K562 (cell line): Measurements from ENCODE around the gene PRMT3. TPM values are rescaled to one million over a fixed set of nuclear protein-coding genes. Genes with fewer than 3 reads are reported as not detected.

Experiments used
- ARID1B ChIP-seq: fragments of 450-650 bp; IDR thresholded peaks from 2 replicates; pipeline ENCODE4 v1.6.1; 2016; ENCODE audit warnings: antibody characterized with exemption, mild to moderate bottlenecking, inconsistent platforms
- BRD4 ChIP-seq: fragments of 200-600 bp; sonication (generic); IDR thresholded peaks from 2 replicates; pipeline ENCODE4 v1.6.1; 2017; ENCODE audit warnings: inconsistent platforms
- CBX3 ChIP-seq, 2 experiments: IDR thresholded peaks; 1 replicate in 1 of 2; 2 replicates in 1 of 2; pipeline ENCODE4 v1.6.1; 2012; ENCODE audit warnings: inconsistent platforms in 2 of 2, low read length in 2 of 2, borderline replicate concordance in 1 of 2, control low read depth in 1 of 2
- CXXC5 ChIP-seq: fragments of 250-450 bp; sonication (Bioruptor Pico); IDR thresholded peaks from 2 replicates; pipeline ENCODE4 v1.8.0; 2022; ENCODE audit warnings: inconsistent platforms, mild to moderate bottlenecking, moderate library complexity
- DPF2 ChIP-seq: fragments of 450-650 bp; IDR thresholded peaks from 2 replicates; pipeline ENCODE4 v1.6.1; 2016
- EP300 ChIP-seq: IDR thresholded peaks from 2 replicates; pipeline ENCODE4 v1.6.1; 2012; ENCODE audit warnings: low read length, improper control_type of control experiment
- FOXJ2 ChIP-seq: fragments of 200-800 bp; sonication (Bioruptor generic); IDR thresholded peaks from 2 replicates; pipeline ENCODE4 v1.6.1; 2016; ENCODE audit warnings: missing genetic modification characterization, missing compliant biosample characterization
- FOXK2 ChIP-seq, 2 experiments: fragments of 450-650 bp; IDR thresholded peaks in 1 of 2; conservative IDR thresholded peaks in 1 of 2; 2 replicates each; pipeline ENCODE4 v1.6.1; 2016; ENCODE audit warnings: low read depth in 2 of 2, mild to moderate bottlenecking in 1 of 2
- HDAC2 ChIP-seq: fragments of 450-650 bp; IDR thresholded peaks from 2 replicates; pipeline ENCODE4 v1.6.1; 2016; ENCODE audit warnings: mild to moderate bottlenecking
- HDGF ChIP-seq: fragments of 450-650 bp; IDR thresholded peaks from 2 replicates; pipeline ENCODE4 v1.6.1; 2016
- KDM1A ChIP-seq, 2 experiments: fragments of 450-650 bp; IDR thresholded peaks; 2 replicates each; pipeline ENCODE4 v1.6.1; 2016; ENCODE audit warnings: mild to moderate bottlenecking in 2 of 2
- KDM4B ChIP-seq, 2 experiments: fragments of 450-650 bp in 1 of 2; sonication (generic) in 1 of 2; IDR thresholded peaks; 2 replicates each; pipeline ENCODE4 v1.6.1; 2016 to 2017; ENCODE audit warnings: borderline replicate concordance in 2 of 2, antibody characterized with exemption in 1 of 2, low read depth in 1 of 2, mild to moderate bottlenecking in 1 of 2
- LEF1 ChIP-seq: fragments of 450-650 bp; IDR thresholded peaks from 2 replicates; pipeline ENCODE4 v1.6.1; 2016; ENCODE audit warnings: mild to moderate bottlenecking
- MAFG ChIP-seq: fragments of 450-650 bp; conservative IDR thresholded peaks from 2 replicates; pipeline ENCODE4 v1.6.1; 2016; ENCODE audit warnings: missing genetic modification characterization, missing compliant biosample characterization
- NR2C1 ChIP-seq, 2 experiments: fragments of 450-650 bp; IDR thresholded peaks; 2 replicates each; pipeline ENCODE4 v1.6.1; 2017; ENCODE audit warnings: mild to moderate bottlenecking in 2 of 2, antibody characterized with exemption in 1 of 2, inconsistent platforms in 1 of 2, missing compliant biosample characterization in 1 of 2, missing genetic modification characterization in 1 of 2
- PCBP1 ChIP-seq: fragments of 200-400 bp; formaldehyde crosslinking; IDR thresholded peaks from 2 replicates; pipeline ENCODE4 v1.6.1; 2018; ENCODE audit warnings: mild to moderate bottlenecking, low read depth, low read length; ENCODE audit not compliant: poor library complexity, severe bottlenecking
- RCOR1 ChIP-seq, 2 experiments: IDR thresholded peaks; 2 replicates each; pipeline ENCODE4 v1.6.1; 2012; ENCODE audit warnings: low read depth in 2 of 2, low read length in 2 of 2, borderline replicate concordance in 1 of 2, improper control_type of control experiment in 1 of 2
- TRIM24 ChIP-seq, 2 experiments: fragments of 450-650 bp; IDR thresholded peaks; 2 replicates each; pipeline ENCODE4 v1.6.1; 2016
- ZC3H4 ChIP-seq: sonication (generic); formaldehyde crosslinking; IDR thresholded peaks from 2 replicates; pipeline ENCODE4 v1.9.0; 2021; ENCODE audit warnings: missing genetic modification reagents, borderline replicate concordance
- ZNF263 ChIP-seq: sonication (generic); formaldehyde crosslinking; IDR thresholded peaks from 2 replicates; pipeline ENCODE4 v1.8.0; 2022; ENCODE audit warnings: mild to moderate bottlenecking, missing genetic modification reagents, borderline replicate concordance
- polyA plus RNA-seq, 8 experiments: library from polyadenylated mRNA; depleted of rRNA in 4 of 8; stranded (reverse) in 5 of 8; unstranded in 3 of 8; fragments of >200 nt; fragmentation: Nextera tagmentation in 2 of 8; fragmentation: Illumina TruSeq in 1 of 8; extraction: Ambion mirVana in 2 of 8; extraction: Trizol in 1 of 8; gene quantifications; 2 replicates each; pipeline versions ENCODE4 v1.2.1 to v1.2.3, GENCODE V29; 2011 to 2014; ENCODE audit warnings: inconsistent platforms in 1 of 8, missing spikeins in 1 of 8
- total RNA-seq, 7 experiments: library from RNA; depleted of rRNA in 6 of 7; stranded (reverse); fragments of >200 nt in 6 of 7; fragmentation: Illumina TruSeq in 2 of 7; extraction: Trizol in 2 of 7; gene quantifications; 2 replicates each; pipeline versions ENCODE4 v1.2.1 to v1.2.3, GENCODE V29; 2011 to 2021; ENCODE audit warnings: low replicate concordance in 1 of 7
- TF ChIP-seq, protein P1 (sequence below): fragments of 200-800 bp; sonication (Bioruptor generic); IDR thresholded peaks from 2 replicates; pipeline ENCODE4 v1.6.1; 2017; ENCODE audit warnings: missing genetic modification characterization, missing compliant biosample characterization
- TF ChIP-seq, protein P2 (sequence below), 2 experiments: fragments of 450-650 bp; IDR thresholded peaks; 2 replicates each; pipeline ENCODE4 v1.6.1; 2016
- TF ChIP-seq, protein P3 (sequence below): fragments of 250-450 bp; sonication (Bioruptor Pico); IDR thresholded peaks from 2 replicates; pipeline ENCODE4 v1.5.0; 2020; ENCODE audit warnings: mild to moderate bottlenecking, borderline replicate concordance
- TF ChIP-seq, protein P4 (sequence below): sonication (generic); formaldehyde crosslinking; IDR thresholded peaks from 2 replicates; pipeline ENCODE4 v1.9.0; 2022; ENCODE audit warnings: mild to moderate bottlenecking, missing genetic modification reagents

PRMT3 gene
- total and polyA plus RNA-seq, 9 of the 15 experiments (the other 6 are each of a cell fraction or from before 2014, with no cell fraction given): 24.0 to 62.1 (median 44.7) TPM

DNA sequence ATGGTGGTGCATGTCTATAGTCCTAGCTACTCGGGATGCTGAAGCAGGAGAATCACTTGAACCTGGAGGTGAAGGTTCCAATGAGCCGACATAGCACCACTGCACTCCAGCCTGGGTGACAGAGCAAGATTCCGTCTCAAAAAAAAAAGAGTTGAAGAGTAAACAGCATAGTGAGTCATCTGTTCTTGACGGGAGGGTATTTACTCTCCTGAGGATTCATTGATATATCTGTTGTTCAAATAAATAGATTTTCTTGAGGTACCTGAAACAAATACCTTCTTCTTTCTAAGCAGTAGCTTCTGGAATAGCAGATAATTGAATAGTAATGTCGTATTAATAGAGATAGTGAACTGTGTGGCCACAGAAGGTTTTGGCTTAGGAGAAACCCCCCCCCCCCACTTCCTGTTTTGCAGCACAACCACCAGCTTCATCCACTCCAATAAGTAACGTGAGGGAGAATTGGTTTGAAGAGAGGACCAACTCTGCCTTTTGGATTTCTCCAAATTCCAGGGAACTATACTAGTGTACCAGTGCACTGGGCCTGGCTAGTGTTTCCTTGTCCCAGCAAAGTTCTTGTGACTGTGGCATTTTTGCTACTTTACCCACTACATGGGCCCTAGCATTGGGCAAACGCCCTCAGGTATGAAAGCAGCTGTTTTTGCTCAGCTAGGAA lies 90.0 kb downstream of the PRMT3 start (continued):
- TF ChIP-seq, protein P1, sequence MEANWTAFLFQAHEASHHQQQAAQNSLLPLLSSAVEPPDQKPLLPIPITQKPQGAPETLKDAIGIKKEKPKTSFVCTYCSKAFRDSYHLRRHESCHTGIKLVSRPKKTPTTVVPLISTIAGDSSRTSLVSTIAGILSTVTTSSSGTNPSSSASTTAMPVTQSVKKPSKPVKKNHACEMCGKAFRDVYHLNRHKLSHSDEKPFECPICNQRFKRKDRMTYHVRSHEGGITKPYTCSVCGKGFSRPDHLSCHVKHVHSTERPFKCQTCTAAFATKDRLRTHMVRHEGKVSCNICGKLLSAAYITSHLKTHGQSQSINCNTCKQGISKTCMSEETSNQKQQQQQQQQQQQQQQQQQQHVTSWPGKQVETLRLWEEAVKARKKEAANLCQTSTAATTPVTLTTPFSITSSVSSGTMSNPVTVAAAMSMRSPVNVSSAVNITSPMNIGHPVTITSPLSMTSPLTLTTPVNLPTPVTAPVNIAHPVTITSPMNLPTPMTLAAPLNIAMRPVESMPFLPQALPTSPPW (CRISPR knock-in tag): peak; percentile 57
- TF ChIP-seq CXXC5 (no peak), KDM1A (IDR thresholded peaks at IDR 0.05) (peak; percentile 43 to 61; a peak in 2 of 4 replicates), HDAC2 (0 out of 2 replicates have a peak, but pooled peaks have one; percentile 13), FOXK2 (conservative IDR thresholded peaks at IDR 0.05 in 1 of 2, IDR thresholded peaks at IDR 0.05 in 1 of 2; ENCODE audit: low read depth in 2 of 2) (peak; percentile 84 to 85), ZNF263 (CRISPR knock-in tag) (no peak), CBX3 (IDR thresholded peaks at IDR 0.05; ENCODE audit: borderline replicate concordance in 1 of 2, low read length in 2 of 2) (no peak), MAFG (tag) (peak; percentile 49), BRD4 (0 out of 2 replicates have a peak, but pooled peaks have one; percentile 44), LEF1 (0 out of 2 replicates have a peak, but pooled peaks have one; percentile 42), KDM4B (IDR thresholded peaks at IDR 0.05; ENCODE audit: borderline replicate concordance in 2 of 2, low read depth in 1 of 2) (no peak), FOXJ2 (tag) (peak; percentile 75), EP300 (peak; percentile 28; the same call in 1 of the 2 replicates), HDGF (no peak), DPF2 (peak; percentile 94), NR2C1 (IDR thresholded peaks at IDR 0.05) (no peak), NR2C1 (tag; IDR thresholded peaks at IDR 0.05) (no peak), ZC3H4 (CRISPR knock-in tag) (no peak), ARID1B (peak; percentile 84), PCBP1 (no peak), RCOR1 (IDR thresholded peaks at IDR 0.05; ENCODE audit: borderline replicate concordance in 1 of 2, low read depth in 2 of 2, low read length in 2 of 2) (0 out of 4 replicates have a peak, but pooled peaks of 1 of the 2 experiments have one; percentile 11), TRIM24 (IDR thresholded peaks at IDR 0.05) (peak in 1 of 2 experiments; percentile 28; a peak in 1 of 4 replicates)
- TF ChIP-seq, protein P2, sequence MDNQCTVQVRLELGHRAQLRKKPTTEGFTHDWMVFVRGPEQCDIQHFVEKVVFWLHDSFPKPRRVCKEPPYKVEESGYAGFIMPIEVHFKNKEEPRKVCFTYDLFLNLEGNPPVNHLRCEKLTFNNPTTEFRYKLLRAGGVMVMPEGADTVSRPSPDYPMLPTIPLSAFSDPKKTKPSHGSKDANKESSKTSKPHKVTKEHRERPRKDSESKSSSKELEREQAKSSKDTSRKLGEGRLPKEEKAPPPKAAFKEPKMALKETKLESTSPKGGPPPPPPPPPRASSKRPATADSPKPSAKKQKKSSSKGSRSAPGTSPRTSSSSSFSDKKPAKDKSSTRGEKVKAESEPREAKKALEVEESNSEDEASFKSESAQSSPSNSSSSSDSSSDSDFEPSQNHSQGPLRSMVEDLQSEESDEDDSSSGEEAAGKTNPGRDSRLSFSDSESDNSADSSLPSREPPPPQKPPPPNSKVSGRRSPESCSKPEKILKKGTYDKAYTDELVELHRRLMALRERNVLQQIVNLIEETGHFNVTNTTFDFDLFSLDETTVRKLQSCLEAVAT (IDR thresholded peaks at IDR 0.05): no peak
- TF ChIP-seq, protein P3, sequence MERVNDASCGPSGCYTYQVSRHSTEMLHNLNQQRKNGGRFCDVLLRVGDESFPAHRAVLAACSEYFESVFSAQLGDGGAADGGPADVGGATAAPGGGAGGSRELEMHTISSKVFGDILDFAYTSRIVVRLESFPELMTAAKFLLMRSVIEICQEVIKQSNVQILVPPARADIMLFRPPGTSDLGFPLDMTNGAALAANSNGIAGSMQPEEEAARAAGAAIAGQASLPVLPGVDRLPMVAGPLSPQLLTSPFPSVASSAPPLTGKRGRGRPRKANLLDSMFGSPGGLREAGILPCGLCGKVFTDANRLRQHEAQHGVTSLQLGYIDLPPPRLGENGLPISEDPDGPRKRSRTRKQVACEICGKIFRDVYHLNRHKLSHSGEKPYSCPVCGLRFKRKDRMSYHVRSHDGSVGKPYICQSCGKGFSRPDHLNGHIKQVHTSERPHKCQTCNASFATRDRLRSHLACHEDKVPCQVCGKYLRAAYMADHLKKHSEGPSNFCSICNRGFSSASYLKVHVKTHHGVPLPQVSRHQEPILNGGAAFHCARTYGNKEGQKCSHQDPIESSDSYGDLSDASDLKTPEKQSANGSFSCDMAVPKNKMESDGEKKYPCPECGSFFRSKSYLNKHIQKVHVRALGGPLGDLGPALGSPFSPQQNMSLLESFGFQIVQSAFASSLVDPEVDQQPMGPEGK (CRISPR knock-in tag): no peak
- TF ChIP-seq, protein P4, sequence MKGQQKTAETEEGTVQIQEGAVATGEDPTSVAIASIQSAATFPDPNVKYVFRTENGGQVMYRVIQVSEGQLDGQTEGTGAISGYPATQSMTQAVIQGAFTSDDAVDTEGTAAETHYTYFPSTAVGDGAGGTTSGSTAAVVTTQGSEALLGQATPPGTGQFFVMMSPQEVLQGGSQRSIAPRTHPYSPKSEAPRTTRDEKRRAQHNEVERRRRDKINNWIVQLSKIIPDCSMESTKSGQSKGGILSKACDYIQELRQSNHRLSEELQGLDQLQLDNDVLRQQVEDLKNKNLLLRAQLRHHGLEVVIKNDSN (CRISPR knock-in tag): no peak
